Activated CD8-positive, alpha-beta T cell treated with anti-CD3 and anti-CD28 coated beads for 36 hours (primary cell): ENCODE results near the gene MISP3. TPM values are rescaled to one million over a fixed set of nuclear protein-coding genes. Genes with fewer than 3 reads are reported as not detected.

ENCODE experiments used
- ATAC-seq: fragments of 200-7000 bp; cut with Tn5 transposase; one replicate; pipeline ENCODE4 v1.10.0; 2021; ENCODE audit warnings: mild to moderate bottlenecking, moderate library complexity
- CTCF ChIA-PET: fragments of 350-600 bp; sonication (Branson Sonifier 250); formaldehyde crosslinking; loops from one replicate; lab custom pipeline; 2021; ENCODE audit warnings: antibody characterized with exemption; lab: Charles Lee
- POLR2A ChIA-PET: fragments of 350-600 bp; sonication (Branson Sonifier 250); formaldehyde crosslinking; loops from one replicate; lab custom pipeline; 2021; ENCODE audit warnings: antibody characterized with exemption; lab: Charles Lee
- DNase-seq: peaks from one replicate; pipeline ENCODE4 v3.0.0-alpha.2; 2020
- H3K27ac Mint-ChIP-seq: one replicate; pipeline ENCODE4 v1.8.0; 2021; ENCODE audit warnings: mild to moderate bottlenecking, mixed read lengths
- H3K27me3 Mint-ChIP-seq: one replicate; pipeline ENCODE4 v1.8.0; 2021; ENCODE audit warnings: mixed read lengths
- H3K36me3 Mint-ChIP-seq: one replicate; pipeline ENCODE4 v1.8.0; 2021; ENCODE audit warnings: low read depth, mixed read lengths
- H3K4me1 Mint-ChIP-seq: one replicate; pipeline ENCODE4 v1.8.0; 2021; ENCODE audit warnings: low read depth, mixed read lengths
- H3K4me3 Mint-ChIP-seq: one replicate; pipeline ENCODE4 v1.8.0; 2021; ENCODE audit warnings: mild to moderate bottlenecking, moderate library complexity, mixed read lengths
- H3K9me3 Mint-ChIP-seq: one replicate; pipeline ENCODE4 v1.8.0; 2021; ENCODE audit warnings: mixed read lengths
- intact Hi-C: fragments of 100-400 bp; cut with micrococcal nuclease; formaldehyde crosslinking; loops from one replicate; pipeline ENCODE4 v1.10.0; 2022
- total RNA-seq, 2 experiments: library from RNA; stranded (reverse); gene quantifications; one replicate each; pipeline ENCODE4 v1.2.3, GENCODE V29; 2021
- TF ChIP-seq, protein P1 (sequence below): fragments of 200-600 bp; IDR thresholded peaks from one replicate; pipeline ENCODE4 v1.8.0; 2022; ENCODE audit warnings: antibody characterized with exemption, mild to moderate bottlenecking

Gene MISP3
- total RNA-seq, 2 experiments from 2014 or later: 1.4 to 1.5 TPM

DNA sequence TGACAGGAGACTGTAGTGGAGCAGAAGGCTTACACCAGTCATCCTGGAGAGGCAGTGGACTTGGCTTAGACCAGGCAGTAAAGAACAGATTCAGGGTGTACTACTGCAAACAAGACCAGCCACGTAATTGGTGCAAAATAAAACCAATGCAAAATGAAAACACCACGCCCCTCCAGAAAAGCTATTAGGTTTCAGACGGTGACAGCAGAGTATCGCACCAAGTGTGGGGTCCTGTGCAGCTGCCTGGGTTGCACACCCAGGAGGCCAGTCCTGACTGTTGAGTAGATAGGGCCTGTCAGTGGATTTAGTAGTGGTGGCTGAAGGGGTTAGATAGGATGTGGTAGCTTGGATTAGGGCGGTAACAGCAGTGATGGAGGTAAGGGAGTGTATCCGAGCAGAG is 50.3 kb downstream of the MISP3 start:
- no peak overlapping the region for H3K4me3 Mint-ChIP-seq
- peaks cover 9% of the 10 kb centered on the region for H3K4me1 Mint-ChIP-seq
- H3K9me3 Mint-ChIP-seq: no peaks in the 10 kb centered on the region
- no peaks in the 10 kb centered on the region for H3K27me3 Mint-ChIP-seq
- POLR2A ChIA-PET: interaction anchor here (0.9 to 2.2 kb wide), 4 partner anchors 10 to 23 kb away, joined by 3 to 8 read pairs (median 6); partner anchors contain the start of gene ASF1B
- peaks cover 21% of the 10 kb centered on the region for H3K36me3 Mint-ChIP-seq
- ATAC-seq: no peak
- TF ChIP-seq, protein P1, sequence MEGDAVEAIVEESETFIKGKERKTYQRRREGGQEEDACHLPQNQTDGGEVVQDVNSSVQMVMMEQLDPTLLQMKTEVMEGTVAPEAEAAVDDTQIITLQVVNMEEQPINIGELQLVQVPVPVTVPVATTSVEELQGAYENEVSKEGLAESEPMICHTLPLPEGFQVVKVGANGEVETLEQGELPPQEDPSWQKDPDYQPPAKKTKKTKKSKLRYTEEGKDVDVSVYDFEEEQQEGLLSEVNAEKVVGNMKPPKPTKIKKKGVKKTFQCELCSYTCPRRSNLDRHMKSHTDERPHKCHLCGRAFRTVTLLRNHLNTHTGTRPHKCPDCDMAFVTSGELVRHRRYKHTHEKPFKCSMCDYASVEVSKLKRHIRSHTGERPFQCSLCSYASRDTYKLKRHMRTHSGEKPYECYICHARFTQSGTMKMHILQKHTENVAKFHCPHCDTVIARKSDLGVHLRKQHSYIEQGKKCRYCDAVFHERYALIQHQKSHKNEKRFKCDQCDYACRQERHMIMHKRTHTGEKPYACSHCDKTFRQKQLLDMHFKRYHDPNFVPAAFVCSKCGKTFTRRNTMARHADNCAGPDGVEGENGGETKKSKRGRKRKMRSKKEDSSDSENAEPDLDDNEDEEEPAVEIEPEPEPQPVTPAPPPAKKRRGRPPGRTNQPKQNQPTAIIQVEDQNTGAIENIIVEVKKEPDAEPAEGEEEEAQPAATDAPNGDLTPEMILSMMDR: no peak
- DNase-seq: no peak
- intact Hi-C loops: no loop called here
- H3K27ac Mint-ChIP-seq: no peak overlapping the region
- CTCF ChIA-PET: interaction anchor here (1.1 to 1.7 kb wide), 4 partner anchors 8 to 225 kb away, joined by 3 to 8 read pairs (median 4); partner anchors contain the start of gene ASF1B

Other genes with a start within 250 kb of the MISP3 start
- 1 to 10 TPM in 1 of 2 experiments, under 1 TPM in 1; 0.56 to 1.3 TPM for gene NANOS3, start 195.7 kb upstream of the MISP3 start, total RNA-seq
- gene BRME1, start 166.7 kb upstream of the MISP3 start, total RNA-seq: 1 to 10 TPM; 3.6 to 5.2 TPM
- gene CC2D1A, start 166.6 kb upstream of the MISP3 start, total RNA-seq: 10 to 100 TPM; 22.4 to 23.8 TPM
- not detected for gene PODNL1, start 134.4 kb upstream of the MISP3 start, total RNA-seq
- gene DCAF15, start 120.3 kb upstream of the MISP3 start, total RNA-seq: 10 to 100 TPM; 51.3 to 51.9 TPM
- gene RFX1, start 66.5 kb upstream of the MISP3 start, total RNA-seq: 10 to 100 TPM; 13.3 to 14.1 TPM
- gene RLN3, start 44.6 kb upstream of the MISP3 start, total RNA-seq: not detected
- 10 to 100 TPM; 46.5 to 48.2 TPM for gene IL27RA, start 41.0 kb upstream of the MISP3 start, total RNA-seq
- gene PALM3, start 10.7 kb upstream of the MISP3 start, total RNA-seq: not detected
- not detected for gene C19orf67, start 13.0 kb downstream of the MISP3 start, total RNA-seq
- 10 to 100 TPM; 62.1 to 66.9 TPM for gene SAMD1, start 18.0 kb downstream of the MISP3 start, total RNA-seq
- gene PRKACA, start 45.0 kb downstream of the MISP3 start, total RNA-seq: 10 to 100 TPM; 61.0 to 61.5 TPM
- gene ASF1B, start 63.8 kb downstream of the MISP3 start, total RNA-seq: 10 to 100 TPM; 53.5 to 55.3 TPM
- gene ADGRL1, start 133.4 kb downstream of the MISP3 start, total RNA-seq: 10 to 100 TPM; 11.8 to 14.5 TPM